B cell (primary cell): ENCODE results near the gene REN. TPM values are rescaled to one million over a fixed set of nuclear protein-coding genes. Genes with fewer than 3 reads are reported as not detected.

Source experiments
- ATAC-seq: fragments of 200-7000 bp; cut with Tn5 transposase; one replicate; pipeline ENCODE4 v1.10.0; 2021; ENCODE audit warnings: low read depth, mild to moderate bottlenecking, moderate number of reproducible peaks, moderate library complexity
- CTCF ChIA-PET: fragments of 350-600 bp; sonication (Branson Sonifier 250); formaldehyde crosslinking; loops from one replicate; lab custom pipeline; 2021; ENCODE audit warnings: antibody characterized with exemption, inconsistent platforms; lab: Charles Lee
- POLR2A ChIA-PET: fragments of 350-600 bp; sonication (Branson Sonifier 250); formaldehyde crosslinking; loops from one replicate; lab custom pipeline; 2021; ENCODE audit warnings: antibody characterized with exemption; lab: Charles Lee
- DNase-seq: peaks from one replicate; pipeline ENCODE4 v3.0.0; 2013
- H2AFZ ChIP-seq: 2 replicates; pipeline ENCODE4 v1.6.1; 2012; ENCODE audit warnings: mild to moderate bottlenecking, low read depth, low read length; ENCODE audit not compliant: insufficient read depth, poor library complexity, severe bottlenecking
- H3K27ac ChIP-seq, 2 donors: 1 replicate in 1 of 2; 2 replicates in 1 of 2; pipeline ENCODE4 v1.5.1; 2012 to 2013; ENCODE audit warnings: low read length in 2 of 2, mild to moderate bottlenecking in 2 of 2, moderate library complexity in 1 of 2
- H3K27me3 ChIP-seq, 4 experiments: fragments of 200-600 bp in 1 of 4; sonication (generic) in 1 of 4; replicated peaks in 1 of 4; 1 replicate in 2 of 4; 2 replicates in 2 of 4; pipeline versions ENCODE4 v1.6.1 to v1.7.0; 2013 to 2016; ENCODE audit warnings: low read length in 3 of 4, mild to moderate bottlenecking in 2 of 4, mixed read lengths in 1 of 4, moderate library complexity in 1 of 4; ENCODE audit not compliant: insufficient read depth in 4 of 4, control insufficient read depth in 3 of 4; ENCODE audit errors: control extremely low read depth in 1 of 4
- H3K36me3 ChIP-seq, 2 experiments: replicated peaks in 1 of 2; 1 replicate in 1 of 2; 2 replicates in 1 of 2; pipeline versions ENCODE4 v1.6.1 to v1.7.1; 2013; ENCODE audit warnings: low read length in 1 of 2; ENCODE audit not compliant: insufficient read depth in 2 of 2, control insufficient read depth in 1 of 2; ENCODE audit errors: control extremely low read depth in 1 of 2, extremely low read depth in 1 of 2
- H3K4me1 ChIP-seq, 2 donors: fragments of 200-600 bp in 1 of 2; sonication (generic) in 1 of 2; 1 replicate in 1 of 2; 2 replicates in 1 of 2; pipeline versions ENCODE4 v1.5.1 to v1.6.1; 2013 to 2017; ENCODE audit warnings: low read length in 2 of 2; ENCODE audit not compliant: control insufficient read depth in 2 of 2, insufficient read depth in 2 of 2
- H3K4me2 ChIP-seq: replicated peaks from 2 replicates; pipeline ENCODE3; 2012; ENCODE audit warnings: mild to moderate bottlenecking, low read depth, low read length; ENCODE audit not compliant: poor library complexity, severe bottlenecking
- H3K4me3 ChIP-seq, 5 experiments: fragments of 200-600 bp in 1 of 5; sonication (generic) in 1 of 5; 1 replicate in 3 of 5; 2 replicates in 2 of 5; pipeline versions ENCODE4 v1.5.1 to v1.7.0; 2011 to 2016; ENCODE audit warnings: low read length in 4 of 5, mild to moderate bottlenecking in 4 of 5, low read depth in 2 of 5, control low read depth in 1 of 5, moderate library complexity in 1 of 5; ENCODE audit not compliant: insufficient read depth in 1 of 5; ENCODE audit errors: control extremely low read depth in 1 of 5, extremely low read depth in 1 of 5
- H3K79me2 ChIP-seq: fragments of 200-600 bp; sonication (generic); one replicate; pipeline ENCODE4 v1.6.0; 2016; ENCODE audit warnings: low read length; ENCODE audit not compliant: control insufficient read depth, insufficient read depth
- H3K9ac ChIP-seq: fragments of 200-600 bp; sonication (generic); 2 replicates; pipeline ENCODE4 v1.6.1; 2017; ENCODE audit warnings: mild to moderate bottlenecking, low read length, moderate library complexity
- H3K9me3 ChIP-seq, 3 donors: one replicate each; pipeline versions ENCODE4 v1.6.1 to v1.7.1; 2013; ENCODE audit warnings: low read length in 2 of 3; ENCODE audit not compliant: control insufficient read depth in 2 of 3, insufficient read depth in 1 of 3; ENCODE audit errors: control extremely low read depth in 1 of 3
- H4K20me1 ChIP-seq: 2 replicates; pipeline ENCODE4 v1.6.0; 2012; ENCODE audit warnings: mild to moderate bottlenecking, low read length; ENCODE audit not compliant: insufficient read depth, control insufficient read depth, poor library complexity, severe bottlenecking
- H3K27ac Mint-ChIP-seq: one replicate; pipeline ENCODE4 v1.8.0; 2021; ENCODE audit warnings: mixed read lengths
- H3K27me3 Mint-ChIP-seq: one replicate; pipeline ENCODE4 v1.8.0; 2021; ENCODE audit warnings: mixed read lengths
- H3K4me1 Mint-ChIP-seq: one replicate; pipeline ENCODE4 v1.8.0; 2021; ENCODE audit warnings: mixed read lengths
- H3K4me3 Mint-ChIP-seq: one replicate; pipeline ENCODE4 v1.8.0; 2021; ENCODE audit warnings: mixed read lengths
- H3K9me3 Mint-ChIP-seq: one replicate; pipeline ENCODE4 v1.8.0; 2022; ENCODE audit warnings: mixed read lengths; ENCODE audit not compliant: insufficient read depth
- EZH2 ChIP-seq: IDR thresholded peaks from 2 replicates; pipeline ENCODE4 v1.6.1; 2012; ENCODE audit warnings: borderline replicate concordance, low read depth, mild to moderate bottlenecking, moderate library complexity, low read length; ENCODE audit not compliant: insufficient read depth, poor library complexity, severe bottlenecking
- whole genome bisulfite sequencing: methylation state at CpG from one replicate; pipeline ENCODE4 v1.1.5; 2013; ENCODE audit warnings: missing lambda C conversion rate; ENCODE audit not compliant: insufficient coverage; 5-methylcytosine and 5-hydroxymethylcytosine counted together
- intact Hi-C: fragments of 100-400 bp; cut with micrococcal nuclease; formaldehyde crosslinking; loops from one replicate; pipeline ENCODE4 v1.10.0; 2022
- polyA plus RNA-seq: library from polyadenylated mRNA; depleted of rRNA; stranded (reverse); fragments of >200 nt; gene quantifications from 2 replicates; pipeline ENCODE4 v1.2.3, GENCODE V29; 2012
- total RNA-seq, 2 donors: library from RNA; stranded (reverse); fragments of 120-200 nt in 1 of 2; gene quantifications; 1 replicate in 1 of 2; 2 replicates in 1 of 2; pipeline versions ENCODE4 v1.2.3 to v1.2.4, GENCODE V29; 2013 to 2022
- TF ChIP-seq, protein P1 (sequence below): fragments of 200-600 bp; IDR thresholded peaks from one replicate; pipeline ENCODE4 v1.8.0; 2022; ENCODE audit warnings: antibody characterized with exemption, mild to moderate bottlenecking

The REN gene
- total and polyA plus RNA-seq, 2 donors (not counting 1 experiment from before 2014, with no cell fraction given): not detected

DNA sequence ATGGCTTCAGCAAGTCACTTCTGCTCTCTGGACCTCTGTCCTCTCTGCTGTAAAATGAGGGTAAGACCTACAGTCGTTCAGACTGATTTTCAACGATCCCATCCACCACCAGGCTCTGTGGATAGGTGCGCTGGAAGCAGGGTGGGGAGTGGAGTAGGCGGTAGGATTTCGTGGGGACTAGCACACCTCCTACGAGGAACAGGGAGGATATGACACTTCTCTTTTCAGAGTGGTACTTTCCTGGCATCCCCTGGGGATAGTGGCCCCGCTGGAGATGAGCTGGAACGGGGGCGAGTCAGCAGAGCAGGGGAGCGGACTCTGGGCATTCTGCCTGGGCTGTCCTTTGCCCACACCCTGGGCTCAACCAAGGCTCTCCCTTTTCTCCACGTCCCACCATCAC, 32.0 kb downstream of the REN start:
- H3K9ac ChIP-seq: no peak overlapping the region
- peaks cover 0 to 14% (median 2%) of the 10 kb centered on the region in 4 experiments for H3K27me3 ChIP-seq
- H3K79me2 ChIP-seq: no peaks in the 10 kb centered on the region
- intact Hi-C loops: no loop called here
- H3K27ac ChIP-seq: no peak overlapping the region
- Mint-ChIP-seq H3K9me3 (no peaks in the 10 kb centered on the region), H3K4me1 (peaks cover 3% of the 10 kb centered on the region), H3K4me3 (no peak overlapping the region), H3K27me3 (peaks cover 23% of the 10 kb centered on the region), H3K27ac (no peak overlapping the region)
- no peaks in the 10 kb centered on the region for H3K9me3 ChIP-seq
- CTCF ChIA-PET: interaction anchor here (0.6 kb wide), 1 partner anchor 679 kb away, joined by 3 read pairs; no protein-coding TSS in a partner anchor
- H3K36me3 ChIP-seq: no peaks in the 10 kb centered on the region
- ATAC-seq (no peak), DNase-seq (no peak)
- 24% methylated on average over 4 of the region's 11 CpGs for WGBS
- H2AFZ ChIP-seq: no peak overlapping the region
- H3K4me3 ChIP-seq: no peak overlapping the region
- TF ChIP-seq, protein P1, sequence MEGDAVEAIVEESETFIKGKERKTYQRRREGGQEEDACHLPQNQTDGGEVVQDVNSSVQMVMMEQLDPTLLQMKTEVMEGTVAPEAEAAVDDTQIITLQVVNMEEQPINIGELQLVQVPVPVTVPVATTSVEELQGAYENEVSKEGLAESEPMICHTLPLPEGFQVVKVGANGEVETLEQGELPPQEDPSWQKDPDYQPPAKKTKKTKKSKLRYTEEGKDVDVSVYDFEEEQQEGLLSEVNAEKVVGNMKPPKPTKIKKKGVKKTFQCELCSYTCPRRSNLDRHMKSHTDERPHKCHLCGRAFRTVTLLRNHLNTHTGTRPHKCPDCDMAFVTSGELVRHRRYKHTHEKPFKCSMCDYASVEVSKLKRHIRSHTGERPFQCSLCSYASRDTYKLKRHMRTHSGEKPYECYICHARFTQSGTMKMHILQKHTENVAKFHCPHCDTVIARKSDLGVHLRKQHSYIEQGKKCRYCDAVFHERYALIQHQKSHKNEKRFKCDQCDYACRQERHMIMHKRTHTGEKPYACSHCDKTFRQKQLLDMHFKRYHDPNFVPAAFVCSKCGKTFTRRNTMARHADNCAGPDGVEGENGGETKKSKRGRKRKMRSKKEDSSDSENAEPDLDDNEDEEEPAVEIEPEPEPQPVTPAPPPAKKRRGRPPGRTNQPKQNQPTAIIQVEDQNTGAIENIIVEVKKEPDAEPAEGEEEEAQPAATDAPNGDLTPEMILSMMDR: no peak
- TF ChIP-seq EZH2: no peak
- POLR2A ChIA-PET: no interaction called here
- H4K20me1 ChIP-seq: no peaks in the 10 kb centered on the region
- no peak overlapping the region for H3K4me2 ChIP-seq
- H3K4me1 ChIP-seq: peaks cover 3 to 4% of the 10 kb centered on the region in 2 donors

DNA sequence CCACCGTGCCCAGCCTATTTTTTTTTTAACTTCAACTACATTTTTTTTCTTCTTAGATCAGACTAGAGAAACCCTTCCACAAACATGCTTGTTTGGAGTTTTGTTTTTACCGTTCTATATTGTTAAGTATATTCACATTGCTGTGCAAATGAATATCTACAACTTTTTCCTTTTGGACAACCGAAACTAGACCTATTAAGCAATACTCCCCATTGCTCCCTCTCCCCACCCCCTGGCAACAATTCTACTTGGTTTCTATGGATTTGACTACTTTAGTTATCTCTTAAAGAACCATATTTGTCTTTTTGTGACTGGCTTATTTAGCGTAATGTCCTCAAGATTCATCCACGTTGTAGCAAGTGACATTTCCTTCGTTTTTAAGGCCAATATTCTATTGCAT, 33.4 kb downstream of the REN start:
- H3K4me3 Mint-ChIP-seq: no peak overlapping the region
- peaks cover 19% of the 10 kb centered on the region for H3K27me3 Mint-ChIP-seq
- Histone ChIP-seq H3K27ac (no peak overlapping the region), H3K4me3 (no peak overlapping the region), H3K27me3 (peaks cover 0 to 14% (median 2%) of the 10 kb centered on the region in 4 experiments), H3K4me2 (no peak overlapping the region), H3K36me3 (no peaks in the 10 kb centered on the region), H3K79me2 (no peaks in the 10 kb centered on the region), H2AFZ (no peak overlapping the region), H3K9ac (no peak overlapping the region), H3K4me1 (peaks cover 7 to 8% of the 10 kb centered on the region in 2 donors), H4K20me1 (no peaks in the 10 kb centered on the region), H3K9me3 (no peaks in the 10 kb centered on the region)
- ChIA-PET CTCF (interaction anchor here (0.6 kb wide), 1 partner anchor 1822 kb away, joined by 3 read pairs; no protein-coding TSS in a partner anchor), POLR2A (interaction anchor here (0.6 kb wide), 1 partner anchor 30 kb away, joined by 3 read pairs; no protein-coding TSS in a partner anchor)
- no peak for ATAC-seq
- intact Hi-C loops: no loop called here
- no peaks in the 10 kb centered on the region for H3K9me3 Mint-ChIP-seq
- no peak for DNase-seq
- peaks cover 5% of the 10 kb centered on the region for H3K4me1 Mint-ChIP-seq
- WGBS: 80% methylated on average over 1 of the region's 6 CpGs
- TF ChIP-seq, protein P1: no peak
- no peak for TF ChIP-seq EZH2
- H3K27ac Mint-ChIP-seq: no peak overlapping the region
